Heart right ventricle (tissue), 16 donors: ENCODE results near the gene JPT2. TPM values are rescaled to one million over a fixed set of nuclear protein-coding genes. Genes with fewer than 3 reads are reported as not detected.

Experiments
- ATAC-seq, 8 donors: fragments of 200-7000 bp; cut with Tn5 transposase; one replicate each; pipeline ENCODE4 v1.9.1; 2020; ENCODE audit warnings: mild to moderate bottlenecking in 8 of 8, moderate library complexity in 8 of 8, moderate number of reproducible peaks in 1 of 8
- DNase-seq, 2 donors: peaks; one replicate each; pipeline ENCODE4 v3.0.0-alpha.2; 2020
- H3K27ac ChIP-seq, 10 donors: fragments of 200-600 bp; sonication (generic) in 2 of 10; one replicate each; pipeline versions ENCODE4 v1.5.0 to v1.8.0; 2020 to 2022; ENCODE audit warnings: mild to moderate bottlenecking in 3 of 10
- H3K27me3 ChIP-seq, 7 donors: fragments of 200-600 bp; one replicate each; pipeline ENCODE4 v1.8.0; 2021 to 2022; ENCODE audit warnings: mild to moderate bottlenecking in 2 of 7
- H3K36me3 ChIP-seq, 9 donors: fragments of 200-600 bp; sonication (generic) in 1 of 9; one replicate each; pipeline versions ENCODE4 v1.5.0 to v1.8.0; 2020 to 2022; ENCODE audit warnings: mild to moderate bottlenecking in 2 of 9
- H3K4me1 ChIP-seq, 9 donors: fragments of 200-600 bp; sonication (generic) in 1 of 9; one replicate each; pipeline versions ENCODE4 v1.5.0 to v1.8.0; 2020 to 2022; ENCODE audit warnings: mild to moderate bottlenecking in 4 of 9
- H3K4me3 ChIP-seq, 10 donors: fragments of 200-600 bp; sonication (generic) in 2 of 10; one replicate each; pipeline versions ENCODE4 v1.5.0 to v1.8.0; 2020 to 2022; ENCODE audit warnings: mild to moderate bottlenecking in 7 of 10, moderate library complexity in 2 of 10
- H3K9me3 ChIP-seq, 11 donors: fragments of 200-600 bp in 10 of 11; sonication (generic) in 2 of 11; one replicate each; pipeline versions ENCODE4 v1.5.0 to v1.8.0; 2013 to 2022; ENCODE audit warnings: mild to moderate bottlenecking in 2 of 11, control low read depth in 1 of 11, moderate library complexity in 1 of 11
- WGBS, 2 donors: extraction: QIAGEN DNeasy Blood & Tissue Kit; methylation state at CpG; one replicate each; pipeline ENCODE4 v1.1.7; 2013; ENCODE audit warnings: inconsistent platforms in 1 of 2; 5-methylcytosine and 5-hydroxymethylcytosine counted together
- intact Hi-C, 10 donors: fragments of 100-400 bp; cut with DNase I; formaldehyde crosslinking; loops; one replicate each; pipeline versions ENCODE4 v1.11.1 to v1.14.2; 2022
- polyA plus RNA-seq, 2 donors: library from polyadenylated mRNA; stranded (reverse); fragments of 200-250 nt; gene quantifications; one replicate each; pipeline ENCODE4 v1.2.3, GENCODE V29; 2013
- total RNA-seq, 10 donors: library from RNA; stranded (reverse); fragmentation: NEBNext Ultra II Directional in 3 of 10; extraction: Animal tissue kit (Norgen Biotek cat#: 25700) in 3 of 10; gene quantifications; one replicate each; pipeline versions ENCODE4 v1.2.1 to v1.2.4, GENCODE V29; 2021 to 2023
- TF ChIP-seq, protein P1 (sequence below), 9 donors: fragments of 200-600 bp; sonication (generic) in 2 of 9; IDR thresholded peaks; one replicate each; pipeline versions ENCODE4 v1.5.0 to v1.8.0; 2021 to 2022; ENCODE audit warnings: antibody characterized with exemption in 9 of 9, mild to moderate bottlenecking in 5 of 9, moderate library complexity in 1 of 9
- donor health status: Arrhythmogenic right ventricular cardiomyopathy.
- donor health status: ischemic (EF 13 %, LVEDD 7.1; RV severe dilation, severe dysfunction).
- donor health status: healthy with polysubstance abuse.
- donor health status: DM: no; HTN: yes; CAD: no.
- donor health status: DM: no; HTN: no; CAD: no.
- donor health status: ischemic (EF 25% LVEDD 6.9; RV normal size, moderate dysfunction).
- donor health status: ischemic (EF 25% LVEDD 5.7; RV mildly dilated, moderate dysfunction).
- donor health status: healthy.
- donor health status: DM: yes; HTN: yes; CAD: no.
- donor health status: Ischemic cardiomyopathy.
- donor health status: ischemic (EF 35%, LVEDD 5.7; RV mildly dilated, moderate dysfunction).
- donor health status: nonischemic (EF 11% LVEDD 7.7; RV severe dilation, severe dysfunction).
- donor health status: DM: yes; HTN: yes; CAD: no.
- donor health status: PGD.
- donor health status: ischemic (EF 29% LVEDD 5.4; RV normal size, mild dysfunction).
- donor health status: nonischemic (EF 23%, LVEDD 6.1; RV moderate dilation, normal function).

The JPT2 gene
- total and polyA plus RNA-seq, 12 donors, result 10.0 to 57.5 (median 32.2) TPM

DNA sequence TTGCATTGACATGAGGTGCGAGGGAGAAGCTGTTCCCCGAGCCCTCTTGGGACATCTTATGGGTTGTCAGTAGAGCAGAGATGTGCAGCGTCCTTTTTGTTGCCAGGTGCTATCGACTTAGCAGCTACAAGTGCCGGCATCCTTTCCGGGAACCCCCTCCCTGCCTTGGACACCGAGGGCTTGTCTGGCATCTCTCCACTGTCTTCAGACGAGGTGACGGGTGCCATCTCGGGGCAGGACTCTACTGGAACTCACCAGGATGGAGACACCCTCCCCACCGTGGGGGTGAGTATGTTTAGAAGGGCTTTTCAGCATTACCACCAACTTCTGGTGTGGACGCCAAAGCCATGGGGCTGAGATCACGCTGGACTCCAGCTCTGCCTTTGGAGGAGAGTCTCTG is 11.8 kb upstream of the JPT2 start:
- no peaks in the 10 kb centered on the region for H3K27me3 ChIP-seq
- H3K36me3 ChIP-seq, result peaks cover 10 to 99% (median 92%) of the 10 kb centered on the region in 9 donors
- no peaks in the 10 kb centered on the region for H3K9me3 ChIP-seq
- WGBS, 2 donors, result 93% methylated on average over 13 of the region's 13 CpGs
- ATAC-seq (no peak), DNase-seq (no peak)
- H3K27ac ChIP-seq, result no peak overlapping the region
- H3K4me3 ChIP-seq, result no peak overlapping the region
- intact Hi-C loops, result no loop called here
- TF ChIP-seq, protein P1, sequence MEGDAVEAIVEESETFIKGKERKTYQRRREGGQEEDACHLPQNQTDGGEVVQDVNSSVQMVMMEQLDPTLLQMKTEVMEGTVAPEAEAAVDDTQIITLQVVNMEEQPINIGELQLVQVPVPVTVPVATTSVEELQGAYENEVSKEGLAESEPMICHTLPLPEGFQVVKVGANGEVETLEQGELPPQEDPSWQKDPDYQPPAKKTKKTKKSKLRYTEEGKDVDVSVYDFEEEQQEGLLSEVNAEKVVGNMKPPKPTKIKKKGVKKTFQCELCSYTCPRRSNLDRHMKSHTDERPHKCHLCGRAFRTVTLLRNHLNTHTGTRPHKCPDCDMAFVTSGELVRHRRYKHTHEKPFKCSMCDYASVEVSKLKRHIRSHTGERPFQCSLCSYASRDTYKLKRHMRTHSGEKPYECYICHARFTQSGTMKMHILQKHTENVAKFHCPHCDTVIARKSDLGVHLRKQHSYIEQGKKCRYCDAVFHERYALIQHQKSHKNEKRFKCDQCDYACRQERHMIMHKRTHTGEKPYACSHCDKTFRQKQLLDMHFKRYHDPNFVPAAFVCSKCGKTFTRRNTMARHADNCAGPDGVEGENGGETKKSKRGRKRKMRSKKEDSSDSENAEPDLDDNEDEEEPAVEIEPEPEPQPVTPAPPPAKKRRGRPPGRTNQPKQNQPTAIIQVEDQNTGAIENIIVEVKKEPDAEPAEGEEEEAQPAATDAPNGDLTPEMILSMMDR (IDR thresholded peaks at IDR 0.05), result no peak
- H3K4me1 ChIP-seq, result no peaks in the 10 kb centered on the region

DNA sequence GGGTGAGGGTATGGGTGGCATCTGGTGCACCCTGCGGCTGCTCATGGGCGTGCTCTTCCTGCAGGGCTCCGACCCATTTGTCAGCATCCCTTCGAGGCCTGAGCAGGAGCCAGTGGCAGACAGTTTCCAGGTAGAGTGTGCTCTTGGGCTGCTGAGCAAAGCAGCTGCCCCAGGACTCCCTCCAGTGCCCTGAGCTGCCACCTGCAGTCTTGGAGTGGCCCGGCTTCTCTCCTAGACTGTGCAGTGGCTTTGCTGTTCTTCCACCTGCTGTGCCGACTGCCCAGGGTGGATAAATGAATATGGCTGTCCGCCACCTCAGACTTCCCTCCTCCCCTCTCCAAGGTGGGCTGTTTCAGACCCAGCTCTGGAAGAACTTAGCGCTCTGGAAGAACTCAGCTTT is 10.8 kb upstream of the JPT2 start:
- intact Hi-C loops, result no loop called here
- TF ChIP-seq, protein P1 (IDR thresholded peaks at IDR 0.05), result no peak
- WGBS, 2 donors, result 89 to 94% methylated on average over 8 of the region's 8 CpGs

DNA sequence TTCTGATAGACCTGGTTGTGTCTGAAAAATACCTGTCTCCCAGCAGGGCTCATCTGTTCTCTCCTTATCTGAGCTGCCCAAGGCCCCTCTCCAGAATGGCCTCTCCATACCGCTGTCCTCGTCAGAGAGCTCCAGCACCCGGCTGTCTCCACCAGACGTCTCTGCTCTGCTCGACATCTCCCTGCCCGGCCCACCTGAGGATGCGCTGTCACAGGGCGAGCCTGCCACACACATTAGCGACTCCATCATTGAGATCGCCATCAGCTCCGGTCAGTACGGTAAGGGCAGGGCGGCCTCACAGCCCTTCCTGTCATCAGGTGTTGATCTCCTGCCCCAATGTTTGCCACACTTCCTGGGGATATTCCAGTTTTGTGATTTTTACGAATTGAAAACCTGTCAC is 10.2 kb upstream of the JPT2 start:
- intact Hi-C loops, result no loop called here
- H3K36me3 ChIP-seq, result peaks cover 10 to 100% (median 92%) of the 10 kb centered on the region in 9 donors
- H3K27me3 ChIP-seq, result no peaks in the 10 kb centered on the region
- H3K27ac ChIP-seq, result no peak overlapping the region
- ATAC-seq (no peak), DNase-seq (no peak)
- H3K4me1 ChIP-seq, result no peaks in the 10 kb centered on the region
- H3K4me3 ChIP-seq, result no peak overlapping the region
- H3K9me3 ChIP-seq, result no peaks in the 10 kb centered on the region
- WGBS, 2 donors, result 92 to 94% methylated on average over 14 of the region's 14 CpGs
- TF ChIP-seq, protein P1 (IDR thresholded peaks at IDR 0.05), result no peak

More for the DNA sequence above, 10.8 kb upstream of the JPT2 start:
- H3K9me3 ChIP-seq, result no peaks in the 10 kb centered on the region
- DNase-seq, result no peak
- no peaks in the 10 kb centered on the region for H3K4me1 ChIP-seq
- no peak overlapping the region for H3K4me3 ChIP-seq
- no peak overlapping the region for H3K27ac ChIP-seq
- H3K36me3 ChIP-seq, result peaks cover 10 to 100% (median 92%) of the 10 kb centered on the region in 9 donors
- no peaks in the 10 kb centered on the region for H3K27me3 ChIP-seq
- ATAC-seq, result no peak

DNA sequence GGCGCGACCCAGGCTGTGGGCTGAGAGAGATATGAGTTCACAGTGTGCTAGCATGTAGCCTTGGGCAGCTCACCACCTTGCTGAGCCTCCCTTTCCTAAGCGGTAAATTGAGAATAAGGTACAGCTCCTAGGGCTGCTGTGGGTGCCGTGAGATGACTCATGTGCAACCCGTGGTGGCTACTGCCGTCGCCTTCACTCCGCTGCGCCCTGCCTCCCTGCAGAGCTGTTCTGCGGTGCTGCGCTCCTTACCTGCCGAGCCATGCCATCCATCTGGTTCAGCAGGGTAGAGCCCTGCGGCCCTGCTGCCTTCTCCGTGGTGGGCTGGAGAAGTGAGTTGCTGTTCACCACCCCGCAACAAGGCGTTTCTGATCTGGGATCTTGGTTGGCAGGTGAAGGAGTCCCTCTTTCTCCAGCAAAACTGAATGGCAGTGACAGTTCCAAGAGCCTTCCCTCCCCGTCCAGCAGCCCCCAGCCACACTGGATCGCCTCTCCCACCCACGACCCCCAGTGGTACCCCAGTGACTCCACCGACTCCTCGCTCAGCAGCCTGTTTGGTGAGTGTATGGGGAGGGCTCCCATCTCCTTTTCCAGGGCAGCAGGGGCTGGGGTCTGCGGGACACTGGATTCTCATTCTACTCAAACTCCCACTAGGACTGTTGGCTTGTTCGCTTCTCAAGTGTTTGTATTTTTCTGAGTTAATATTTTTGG is 9.3 kb upstream of the JPT2 start:
- TF ChIP-seq, protein P1 (IDR thresholded peaks at IDR 0.05), result no peak
- Histone ChIP-seq H3K36me3 (peaks cover 10 to 98% (median 85%) of the 10 kb centered on the region in 9 donors), H3K4me1 (no peaks in the 10 kb centered on the region), H3K27ac (no peak overlapping the region), H3K27me3 (no peaks in the 10 kb centered on the region), H3K9me3 (no peaks in the 10 kb centered on the region), H3K4me3 (no peak overlapping the region)
- 94 to 95% methylated on average over 23 of the region's 23 CpGs for WGBS, 2 donors
- DNase-seq (no peak), ATAC-seq (no peak)
- intact Hi-C loops, result no loop called here
